ENCODE data around the gene ACOX2.
A peak's percentile ranks its signal among the peaks of the same experiment; 100 is the strongest.

The ACOX2 gene

DNA sequence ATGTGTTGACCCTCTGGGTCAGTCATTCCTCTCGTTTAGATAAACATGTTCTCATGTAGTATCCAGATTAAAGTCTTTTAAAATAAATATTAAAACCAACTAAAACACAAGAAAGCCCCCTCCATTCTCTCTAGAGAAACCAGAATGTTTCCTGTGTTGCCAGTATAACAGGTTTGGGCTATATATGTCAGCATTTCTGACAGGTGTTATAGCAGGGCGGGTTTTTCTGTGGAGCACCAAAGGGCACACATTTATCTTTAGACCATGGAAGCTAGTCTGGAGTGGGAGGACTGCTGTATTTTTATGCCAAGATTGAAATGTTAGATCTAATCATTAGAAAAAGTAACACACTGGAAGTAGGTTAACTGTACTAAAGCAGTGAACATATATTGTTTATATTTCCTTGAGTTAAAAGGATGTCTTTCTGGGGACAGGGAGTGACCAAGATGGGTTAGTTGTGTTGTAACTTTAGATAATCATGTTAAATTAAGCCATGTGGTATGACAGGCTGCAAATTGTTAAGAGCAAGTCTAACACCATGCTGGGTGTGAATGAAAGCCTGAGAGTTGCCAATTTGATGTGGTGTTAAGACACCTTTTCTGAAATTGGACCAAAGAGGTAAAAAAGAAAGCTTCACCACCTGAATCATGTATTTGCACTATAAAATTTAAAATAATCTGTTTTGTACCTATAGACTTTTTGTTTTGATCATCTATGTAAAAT, 29.5 kb downstream of the ACOX2 start:
- Mint-ChIP-seq H3K36me3 (no peaks in the 10 kb centered on the region), H3K27me3 (no peaks in the 10 kb centered on the region), H3K9me3 (no peaks in the 10 kb centered on the region), H3K27ac (no peak overlapping the region), H3K4me3 (no peak overlapping the region), H3K4me1 (no peaks in the 10 kb centered on the region)

DNA sequence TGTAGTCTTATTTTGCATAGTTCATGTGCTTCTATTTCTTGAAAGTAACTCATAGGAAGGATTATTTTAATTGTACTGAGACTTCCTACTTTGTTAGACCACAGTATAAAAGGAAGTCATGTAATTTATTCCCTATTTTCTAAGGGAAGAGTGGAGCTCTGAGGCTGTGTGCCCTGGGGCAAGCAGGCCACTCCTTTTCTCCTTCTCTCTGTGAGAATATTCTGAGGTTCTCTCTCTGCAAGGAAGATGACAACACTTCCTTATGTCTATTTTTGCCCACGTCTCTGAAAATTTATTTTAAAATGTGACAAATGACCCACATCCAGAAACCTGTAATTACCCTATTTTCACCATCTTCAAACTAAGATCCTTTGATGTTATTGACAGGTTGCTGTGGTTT, 34.1 kb downstream of the ACOX2 start:
- H3K4me3 Mint-ChIP-seq, result no peak overlapping the region
- H3K36me3 Mint-ChIP-seq, result peaks cover 15% of the 10 kb centered on the region
- H3K9me3 Mint-ChIP-seq, result no peaks in the 10 kb centered on the region
- no peaks in the 10 kb centered on the region for H3K27me3 Mint-ChIP-seq
- peaks cover 21% of the 10 kb centered on the region for H3K4me1 Mint-ChIP-seq
- H3K27ac Mint-ChIP-seq, result no peak overlapping the region

DNA sequence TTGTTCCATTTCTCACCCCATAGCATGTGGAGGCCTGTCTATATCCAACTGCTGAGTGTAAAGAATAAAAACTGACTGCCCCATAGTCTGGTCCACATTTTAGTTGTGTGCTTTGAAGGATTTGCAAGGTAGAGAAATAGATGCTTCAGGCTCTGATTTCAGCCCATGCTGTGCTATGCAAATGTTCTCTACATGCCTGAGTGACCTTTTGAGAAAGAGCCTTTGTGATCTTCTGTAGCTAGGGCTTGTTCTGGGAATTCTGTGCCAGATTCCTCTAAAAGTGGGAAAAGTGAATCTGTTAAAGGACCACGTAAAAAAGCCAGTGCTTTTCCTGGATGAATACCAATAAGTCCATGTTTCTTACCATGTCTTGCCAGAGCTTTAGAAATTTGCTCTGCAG, 39.9 kb downstream of the ACOX2 start:
- no peaks in the 10 kb centered on the region for H3K9me3 Mint-ChIP-seq
- peaks cover 74% of the 10 kb centered on the region for H3K4me1 Mint-ChIP-seq
- H3K36me3 Mint-ChIP-seq, result peaks cover 15% of the 10 kb centered on the region
- H3K27me3 Mint-ChIP-seq, result no peaks in the 10 kb centered on the region
- no peak overlapping the region for H3K4me3 Mint-ChIP-seq
- no peak overlapping the region for H3K27ac Mint-ChIP-seq

DNA sequence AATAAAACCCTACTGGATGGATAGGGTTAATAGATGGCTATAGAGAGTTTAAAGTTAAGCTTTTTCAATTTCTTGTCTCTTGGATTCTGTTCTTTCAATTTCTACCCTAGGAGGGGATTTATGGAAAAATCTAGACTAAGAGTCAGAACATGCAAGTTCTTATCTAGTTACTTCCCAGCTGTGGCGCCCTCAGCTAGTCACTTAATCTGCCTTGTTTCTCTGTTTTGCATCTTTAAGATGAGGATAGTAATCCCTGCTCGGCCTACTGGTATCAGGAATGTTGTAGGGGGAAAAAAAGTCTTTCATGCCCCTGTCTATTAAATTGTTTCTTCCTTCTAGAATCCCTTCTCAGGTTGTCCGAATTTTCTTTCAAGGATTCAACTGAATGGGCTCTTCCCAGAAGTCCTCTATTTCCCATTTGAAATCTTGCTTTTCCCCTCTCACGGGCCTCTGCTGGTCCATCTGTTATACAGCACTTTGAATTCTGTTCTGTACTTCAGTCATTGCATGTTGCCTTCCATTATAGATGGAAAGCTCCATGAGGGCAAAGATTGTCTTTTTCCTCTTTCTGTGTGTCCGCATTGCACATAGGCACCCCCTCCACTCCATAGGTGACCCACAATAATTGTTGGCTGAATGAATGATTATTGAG, 40.7 kb downstream of the ACOX2 start:
- H3K4me1 Mint-ChIP-seq, result peaks cover 71% of the 10 kb centered on the region
- H3K27ac Mint-ChIP-seq, result no peak overlapping the region
- no peaks in the 10 kb centered on the region for H3K27me3 Mint-ChIP-seq
- no peaks in the 10 kb centered on the region for H3K9me3 Mint-ChIP-seq
- H3K36me3 Mint-ChIP-seq, result peaks cover 11% of the 10 kb centered on the region
- no peak overlapping the region for H3K4me3 Mint-ChIP-seq

DNA sequence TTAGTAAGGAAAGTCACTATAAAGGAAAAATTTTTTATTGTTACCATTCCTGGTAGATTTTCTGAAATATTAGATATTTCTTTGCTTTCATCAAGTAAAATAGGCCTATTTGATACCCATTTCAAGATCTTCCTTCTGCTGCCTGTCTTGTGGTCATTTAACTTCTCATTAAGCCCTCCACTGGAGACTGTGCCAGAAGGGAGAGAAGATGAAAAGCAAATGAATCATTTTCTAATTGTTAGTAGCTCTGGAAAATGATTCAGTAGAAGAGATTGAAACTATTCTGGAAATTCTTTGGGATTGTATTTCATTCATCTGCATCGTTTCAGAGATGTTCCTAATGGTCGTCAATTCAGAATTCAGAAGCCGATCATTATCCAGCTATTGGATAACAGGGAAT, 41.9 kb downstream of the ACOX2 start:
- Mint-ChIP-seq H3K4me1 (peaks cover 75% of the 10 kb centered on the region), H3K9me3 (no peaks in the 10 kb centered on the region), H3K27ac (no peak overlapping the region), H3K27me3 (no peaks in the 10 kb centered on the region), H3K4me3 (peak overlapping the region; percentile 11), H3K36me3 (peaks cover 7% of the 10 kb centered on the region)

DNA sequence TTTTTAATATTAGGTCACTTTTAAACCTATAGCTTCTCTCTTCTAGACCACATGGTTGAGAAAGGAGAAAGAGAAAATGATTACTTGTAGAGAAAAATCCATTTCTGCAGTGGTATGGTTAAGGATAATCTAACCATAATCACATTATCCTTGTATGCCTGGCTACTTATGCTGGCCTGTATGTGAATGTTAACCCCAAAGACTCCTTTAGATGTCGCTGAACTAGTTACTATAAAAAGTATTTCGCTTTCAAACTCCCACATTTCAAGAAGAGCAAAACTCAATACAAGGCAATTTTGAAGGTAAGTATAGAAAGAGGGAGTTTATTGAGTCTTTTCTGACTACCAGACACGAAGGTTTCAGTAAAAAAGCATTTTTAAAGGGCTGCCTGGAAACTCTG, 42.9 kb downstream of the ACOX2 start:
- Mint-ChIP-seq H3K4me3 (peak overlapping the region; percentile 99), H3K36me3 (peaks cover 3% of the 10 kb centered on the region), H3K27ac (no peak overlapping the region), H3K4me1 (peaks cover 76% of the 10 kb centered on the region), H3K27me3 (no peaks in the 10 kb centered on the region), H3K9me3 (no peaks in the 10 kb centered on the region)

DNA sequence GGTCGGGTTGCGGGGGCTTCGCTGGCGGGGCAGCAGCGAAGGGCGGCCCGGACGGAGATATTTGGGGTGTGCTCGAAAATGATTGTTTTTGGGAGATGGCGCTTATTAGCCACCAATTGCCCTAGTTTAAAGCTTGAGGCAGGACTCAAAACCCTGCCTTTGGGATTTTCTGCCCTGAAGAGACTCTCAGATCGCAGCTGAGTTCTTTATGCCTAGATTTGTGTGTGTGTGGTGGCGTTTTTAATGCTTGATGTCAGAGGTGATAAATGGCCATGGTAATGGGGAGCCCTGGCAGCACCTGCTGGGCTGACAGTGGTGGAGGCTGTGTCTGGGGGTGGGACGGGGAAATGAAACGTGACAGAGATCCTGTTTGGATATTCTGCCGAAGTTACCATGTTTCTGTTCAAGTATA, 44.5 kb downstream of the ACOX2 start:
- H3K4me1 Mint-ChIP-seq, result peaks cover 67% of the 10 kb centered on the region
- no peaks in the 10 kb centered on the region for H3K27me3 Mint-ChIP-seq
- H3K36me3 Mint-ChIP-seq, result no peaks in the 10 kb centered on the region
- peak overlapping the region; percentile 99 for H3K4me3 Mint-ChIP-seq
- no peaks in the 10 kb centered on the region for H3K9me3 Mint-ChIP-seq
- H3K27ac Mint-ChIP-seq, result peak overlapping the region; percentile 96

DNA sequence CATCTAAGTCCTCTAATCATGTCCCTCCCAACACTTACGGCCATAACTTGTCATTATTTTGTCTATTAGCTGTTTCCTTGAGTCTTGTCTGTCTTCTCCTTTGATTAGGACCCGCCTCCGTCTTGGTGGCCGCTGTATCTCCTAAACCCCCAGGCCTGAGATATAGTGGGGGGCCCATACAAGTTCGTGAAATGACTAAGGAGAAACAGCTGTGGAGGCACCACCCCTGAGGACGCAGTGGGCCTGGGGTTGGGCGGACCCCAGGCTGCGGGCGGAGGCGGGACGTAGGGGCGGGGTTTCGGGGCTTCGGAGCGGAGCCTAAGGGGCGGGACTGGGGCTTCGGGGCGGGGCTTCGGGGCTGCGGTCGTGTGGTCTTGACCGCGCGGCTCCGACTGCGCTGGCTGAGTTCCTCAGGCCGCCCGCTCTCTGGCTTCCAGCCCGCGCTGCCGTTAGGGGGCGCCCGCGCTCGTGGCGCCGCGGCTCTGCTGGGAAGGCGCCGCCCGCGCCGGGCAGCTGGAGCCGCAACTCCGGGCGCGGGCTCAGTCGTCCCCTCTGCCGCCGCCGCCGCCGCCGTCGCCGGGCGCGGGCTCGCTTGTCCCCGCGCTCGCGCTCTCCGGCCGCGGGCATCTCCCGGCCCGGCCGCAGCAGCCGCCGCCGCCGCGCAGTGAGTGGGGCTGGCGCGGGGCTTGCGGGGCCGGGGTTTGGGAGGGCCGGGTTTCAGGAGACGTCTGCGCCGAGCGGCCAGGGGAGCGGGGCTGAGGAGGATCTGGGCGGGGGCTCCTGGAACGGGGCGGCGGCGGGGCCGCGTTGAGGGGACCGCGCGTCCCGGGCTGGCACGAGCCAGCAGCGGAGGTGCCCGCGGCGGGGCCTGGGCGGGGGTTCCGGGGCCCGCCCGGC, 45.2 kb downstream of the ACOX2 start, which contains the start of gene KCTD6:
Gene KCTD6, plus strand, starts transcription at position 591 of the 897 bp plus-strand sequence. CDS start 6,660 bp downstream, outside the sequence.
- H3K4me1 Mint-ChIP-seq, result peaks cover 59% of the 10 kb centered on the region
- no peaks in the 10 kb centered on the region for H3K9me3 Mint-ChIP-seq

DNA sequence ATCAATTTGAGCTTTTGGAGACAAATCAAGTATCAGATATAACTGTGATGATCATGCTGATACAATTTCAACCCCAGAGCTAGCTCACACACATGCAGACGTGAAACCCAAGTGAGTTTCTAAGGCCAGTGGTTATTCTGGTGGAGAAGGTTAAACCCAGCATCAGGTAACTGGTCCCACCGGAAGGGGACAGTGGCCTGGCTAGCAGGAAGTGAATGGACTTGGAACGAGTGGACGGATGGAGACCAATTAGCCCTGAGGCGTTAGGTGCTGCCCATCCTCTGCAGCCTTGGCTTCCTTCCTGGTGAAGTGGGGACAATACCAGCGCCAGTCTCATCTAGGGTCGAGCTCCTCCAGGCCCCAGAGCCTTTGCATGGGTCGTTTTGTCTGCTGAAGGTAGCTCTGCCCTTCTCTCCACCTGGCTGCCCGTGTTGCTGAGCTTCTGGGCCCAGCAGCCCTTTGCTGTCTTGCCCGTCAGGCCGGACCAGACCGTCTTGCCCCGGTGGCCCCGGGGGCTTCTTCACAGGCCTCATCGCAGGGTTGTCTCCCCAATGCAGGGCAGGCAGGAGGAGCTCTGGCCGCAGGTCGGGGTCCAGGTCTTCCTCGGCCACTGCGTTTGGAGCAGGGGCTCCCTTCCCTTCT, 46.0 kb downstream of the ACOX2 start:
- Mint-ChIP-seq H3K36me3 (no peaks in the 10 kb centered on the region), H3K9me3 (no peaks in the 10 kb centered on the region), H3K4me1 (peaks cover 51% of the 10 kb centered on the region)

More for the DNA sequence above, 45.2 kb downstream of the ACOX2 start, which contains the start of gene KCTD6:
- Mint-ChIP-seq H3K36me3 (no peaks in the 10 kb centered on the region), H3K27ac (peak within 1 kb of the TSS; percentile 96), H3K27me3 (no peaks in the 10 kb centered on the region), H3K4me3 (peak within 1 kb of the TSS; percentile 99)

DNA sequence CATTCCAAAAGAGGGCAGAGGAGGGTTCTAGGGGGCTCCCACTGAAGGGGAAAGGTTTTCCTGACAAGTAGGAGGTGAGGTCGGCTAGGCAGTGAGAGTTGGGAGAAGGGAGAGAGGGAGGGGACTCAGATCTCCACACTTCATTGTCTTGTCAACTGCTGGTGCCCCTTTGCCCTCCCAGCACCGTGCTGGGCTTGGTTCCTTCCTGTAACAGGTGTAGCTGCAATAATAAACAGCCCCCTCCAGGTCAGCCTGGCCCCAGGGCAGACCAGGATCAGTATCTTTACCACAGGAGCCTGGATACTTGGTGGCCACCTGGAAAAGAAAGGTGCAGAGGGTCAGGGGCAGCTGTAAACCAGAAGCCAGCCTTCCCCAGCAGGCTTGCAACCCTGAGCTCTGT, 48.0 kb downstream of the ACOX2 start:
- H3K4me3 Mint-ChIP-seq, result no peak overlapping the region
- H3K4me1 Mint-ChIP-seq, result peaks cover 31% of the 10 kb centered on the region
- no peak overlapping the region for H3K27ac Mint-ChIP-seq
- H3K27me3 Mint-ChIP-seq, result no peaks in the 10 kb centered on the region
- H3K9me3 Mint-ChIP-seq, result no peaks in the 10 kb centered on the region
- no peaks in the 10 kb centered on the region for H3K36me3 Mint-ChIP-seq

More for the DNA sequence above, 46.0 kb downstream of the ACOX2 start:
- Mint-ChIP-seq H3K27me3 (no peaks in the 10 kb centered on the region), H3K4me3 (peak overlapping the region; percentile 75), H3K27ac (peak overlapping the region; percentile 52)

DNA sequence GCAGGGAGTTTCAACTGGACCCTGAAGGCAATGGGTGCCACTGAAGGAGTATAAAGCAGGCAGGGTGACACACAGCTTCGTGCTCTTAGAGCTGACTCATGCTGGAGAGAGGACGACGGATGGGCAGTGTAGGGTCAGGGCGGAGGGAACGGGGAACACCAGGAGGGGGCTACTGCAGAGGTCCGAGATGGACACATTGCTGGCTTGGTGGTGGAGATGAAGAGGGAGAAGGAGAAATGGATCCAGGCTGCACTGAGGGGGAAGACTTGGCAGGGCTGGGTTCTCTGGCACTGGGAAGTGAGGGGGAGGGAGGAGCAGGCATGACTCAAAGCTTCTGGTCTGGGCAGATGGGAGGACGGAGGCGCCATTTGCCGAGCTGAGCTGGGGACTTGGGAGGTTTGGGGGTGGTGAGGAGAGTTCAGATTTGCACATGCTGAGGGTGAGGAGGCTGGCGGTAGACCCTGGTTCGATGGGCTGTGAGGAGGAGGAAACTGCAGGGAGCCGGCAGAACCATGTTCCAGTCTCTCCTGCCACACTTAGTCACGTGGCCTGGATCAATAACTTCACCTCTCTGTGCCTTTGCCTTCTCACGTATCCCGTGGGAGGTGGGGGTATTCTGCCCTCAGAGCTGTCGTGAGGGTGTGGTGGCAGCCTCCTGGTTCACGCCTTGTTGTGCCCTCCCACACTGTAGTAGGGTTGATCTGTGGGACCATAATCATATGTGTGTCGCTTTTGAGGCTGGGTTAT, 49.7 kb downstream of the ACOX2 start:
- H3K27me3 Mint-ChIP-seq, result no peaks in the 10 kb centered on the region
- H3K4me1 Mint-ChIP-seq, result peaks cover 15% of the 10 kb centered on the region
- H3K4me3 Mint-ChIP-seq, result no peak overlapping the region
- H3K27ac Mint-ChIP-seq, result no peak overlapping the region
- no peaks in the 10 kb centered on the region for H3K36me3 Mint-ChIP-seq
- no peaks in the 10 kb centered on the region for H3K9me3 Mint-ChIP-seq

DNA sequence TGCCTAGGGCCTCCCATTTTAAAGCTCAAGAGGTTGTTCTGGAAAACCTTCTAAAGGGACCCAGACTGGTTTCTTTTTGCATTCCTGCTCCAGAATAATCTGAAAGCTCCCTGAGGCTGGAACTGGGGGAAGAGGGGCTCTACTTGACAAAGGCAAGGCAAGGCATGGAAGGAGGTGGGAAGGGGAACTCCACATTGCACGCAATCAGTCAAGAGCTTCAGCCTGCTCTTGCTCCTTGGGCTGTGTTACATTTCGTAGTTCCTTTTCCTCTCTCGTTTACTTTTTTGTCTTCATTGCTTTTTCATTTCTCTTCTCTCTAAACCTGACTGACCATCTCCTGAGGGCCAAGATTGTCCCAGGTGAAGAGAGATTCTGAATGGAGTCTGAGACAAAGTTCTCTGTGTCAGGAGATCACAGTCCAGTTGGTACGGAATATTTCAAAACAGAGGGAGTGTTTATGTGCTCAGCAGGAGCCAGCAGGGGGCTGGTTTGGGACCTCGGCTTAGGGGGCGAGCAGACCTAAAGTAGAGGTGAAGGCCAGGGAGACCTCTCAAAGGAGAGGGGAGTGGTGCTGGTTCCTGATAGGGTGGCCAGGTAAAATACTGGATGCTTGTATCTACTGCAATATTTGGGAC, 51.1 kb downstream of the ACOX2 start:
- Mint-ChIP-seq H3K27me3 (no peaks in the 10 kb centered on the region), H3K9me3 (no peaks in the 10 kb centered on the region), H3K4me3 (no peak overlapping the region), H3K4me1 (peaks cover 11% of the 10 kb centered on the region), H3K27ac (no peak overlapping the region), H3K36me3 (no peaks in the 10 kb centered on the region)

DNA sequence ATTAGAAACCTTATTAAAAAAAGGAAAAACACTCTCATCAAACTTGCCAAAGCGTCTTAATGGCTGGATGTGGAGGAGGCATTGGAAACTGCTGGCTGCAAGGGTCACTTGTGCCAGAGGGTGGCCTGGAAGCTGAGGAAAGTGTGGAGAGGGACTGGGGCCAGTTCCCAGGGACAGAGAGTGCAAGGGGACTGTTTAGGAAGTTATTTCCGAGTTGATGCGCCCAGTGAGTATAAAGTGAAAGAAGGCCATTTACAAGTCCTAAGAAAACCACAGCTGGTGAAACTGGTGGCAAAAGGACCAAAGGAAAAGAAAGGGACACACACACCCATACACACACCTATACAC, 52.3 kb downstream of the ACOX2 start:
- Mint-ChIP-seq H3K4me1 (peaks cover 1% of the 10 kb centered on the region), H3K27me3 (no peaks in the 10 kb centered on the region), H3K9me3 (no peaks in the 10 kb centered on the region), H3K4me3 (no peak overlapping the region), H3K27ac (no peak overlapping the region), H3K36me3 (no peaks in the 10 kb centered on the region)

DNA sequence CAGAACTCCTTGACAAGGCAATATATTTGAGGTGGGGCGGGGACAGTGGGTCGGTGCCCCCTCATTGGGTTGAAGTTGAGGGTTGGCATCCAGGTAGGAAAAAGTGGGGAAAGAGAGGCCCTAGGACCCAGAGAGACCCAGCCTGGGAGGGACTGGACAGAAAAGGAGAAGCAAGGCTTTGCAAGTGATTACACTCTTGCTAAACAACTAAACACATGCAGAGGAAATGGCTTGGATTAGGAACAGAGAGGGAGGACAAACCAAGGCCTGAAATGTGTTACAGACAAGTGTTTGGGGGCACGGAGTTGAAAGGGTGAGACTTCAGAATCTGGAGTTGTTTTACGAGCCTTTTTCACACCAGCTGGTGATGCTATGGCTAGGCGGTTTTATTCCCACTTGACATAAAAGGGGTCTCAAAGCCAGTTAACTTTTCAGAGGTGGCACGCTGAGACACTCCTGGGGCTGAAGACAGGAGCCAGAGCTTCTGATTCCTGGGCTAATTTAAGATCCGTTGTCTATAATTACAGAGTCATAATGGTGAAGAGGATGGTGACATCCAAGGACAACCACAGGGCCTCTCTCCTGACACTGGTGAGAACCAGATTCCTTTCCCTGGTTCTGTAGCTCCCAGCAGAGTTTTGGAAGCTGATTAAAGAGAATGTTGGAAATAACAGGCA, 52.8 kb downstream of the ACOX2 start:
- no peaks in the 10 kb centered on the region for H3K4me1 Mint-ChIP-seq
- H3K36me3 Mint-ChIP-seq, result no peaks in the 10 kb centered on the region
- H3K27ac Mint-ChIP-seq, result no peak overlapping the region
- no peaks in the 10 kb centered on the region for H3K9me3 Mint-ChIP-seq
- no peak overlapping the region for H3K4me3 Mint-ChIP-seq
- H3K27me3 Mint-ChIP-seq, result no peaks in the 10 kb centered on the region
